HG02884 (cell line): Measurements from ENCODE around the gene CFAP70.
"Not testable (repeated sequence)": the region's sequence is repeated elsewhere in the genome, so short reads cannot be mapped to it uniquely, and the experiment has no call there.

Source experiments
- ATAC-seq: cut with Tn5 transposase; IDR thresholded peaks from one replicate; pipeline ENCODE4 v1.9.1; 2021; ENCODE audit warnings: mild to moderate bottlenecking, moderate library complexity; ENCODE audit not compliant: unreplicated experiment

Gene CFAP70

DNA sequence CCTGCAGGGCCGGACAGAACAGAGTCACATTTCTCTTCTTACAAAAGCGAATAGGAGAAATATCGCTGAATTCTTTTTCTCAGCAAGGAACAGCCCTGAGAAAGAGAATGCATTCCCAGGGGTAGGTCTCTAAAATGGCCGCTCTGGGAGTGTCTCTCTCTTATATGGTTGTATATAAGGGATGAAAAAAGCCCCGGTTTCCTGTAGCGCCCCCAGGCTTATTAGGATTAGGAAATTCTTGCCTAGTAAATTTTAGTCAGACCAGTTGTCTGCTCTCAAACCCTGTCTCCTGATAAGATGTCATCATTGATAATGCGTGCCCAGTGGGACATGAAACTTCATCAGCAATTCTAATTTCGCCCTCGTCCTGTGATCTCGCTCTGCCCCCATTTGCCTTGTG, 100.1 kb downstream of the CFAP70 start:
- not testable (repeated sequence) for ATAC-seq

- no peak for ATAC-seq
Measured at GRCh38 chr10:73253225-73253555, 105.5 kb downstream of the CFAP70 start.

- ATAC-seq = peak; percentile 72
Measured at GRCh38 chr10:73252445-73253224, 106.0 kb downstream of the CFAP70 start, which contains the start of gene MRPS16. Gene MRPS16 (minus strand): TSS chr10:73252644. CDS start chr10:73252482, 162 bp downstream.

DNA sequence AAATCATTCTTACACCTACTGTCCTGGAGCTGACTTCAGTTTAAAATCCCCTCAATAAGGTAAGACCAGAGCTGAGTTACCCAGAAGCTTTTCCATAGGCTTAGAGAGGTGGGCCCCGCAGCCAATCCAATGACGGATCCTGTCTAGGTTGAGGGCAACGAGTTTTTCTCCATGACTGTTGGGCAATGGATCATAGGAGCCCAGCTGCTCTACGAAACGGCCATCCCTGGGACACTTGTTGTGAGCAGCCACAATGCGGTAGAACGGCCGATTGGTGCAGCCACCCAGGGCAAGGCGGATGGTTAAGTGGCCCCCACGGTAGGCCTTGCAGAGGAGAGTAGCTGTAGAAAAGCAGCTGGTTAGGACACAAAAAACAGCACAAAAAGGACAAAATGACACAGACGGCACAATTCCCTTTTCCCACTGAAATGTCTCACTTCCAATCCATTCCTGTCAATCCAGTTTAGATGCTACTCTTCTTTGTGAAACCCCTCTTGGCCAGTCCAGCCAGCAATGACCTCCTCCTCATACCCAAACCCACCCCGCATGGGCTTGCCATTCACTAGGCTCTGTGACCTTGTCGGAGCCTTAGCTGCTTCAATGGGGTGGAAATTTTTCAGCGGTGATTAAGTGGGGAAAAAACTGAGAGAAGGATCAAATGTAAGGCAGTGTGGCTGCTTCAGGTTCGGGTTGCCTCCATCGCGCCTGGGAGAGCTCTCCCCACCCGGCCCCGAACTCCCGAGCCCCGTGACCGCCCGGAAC, 106.8 kb downstream of the CFAP70 start:
- ATAC-seq = peak; percentile 42

- ATAC-seq = no peak
Measured at GRCh38 chr10:73248259-73248724, 110.4 kb downstream of the CFAP70 start.

DNA sequence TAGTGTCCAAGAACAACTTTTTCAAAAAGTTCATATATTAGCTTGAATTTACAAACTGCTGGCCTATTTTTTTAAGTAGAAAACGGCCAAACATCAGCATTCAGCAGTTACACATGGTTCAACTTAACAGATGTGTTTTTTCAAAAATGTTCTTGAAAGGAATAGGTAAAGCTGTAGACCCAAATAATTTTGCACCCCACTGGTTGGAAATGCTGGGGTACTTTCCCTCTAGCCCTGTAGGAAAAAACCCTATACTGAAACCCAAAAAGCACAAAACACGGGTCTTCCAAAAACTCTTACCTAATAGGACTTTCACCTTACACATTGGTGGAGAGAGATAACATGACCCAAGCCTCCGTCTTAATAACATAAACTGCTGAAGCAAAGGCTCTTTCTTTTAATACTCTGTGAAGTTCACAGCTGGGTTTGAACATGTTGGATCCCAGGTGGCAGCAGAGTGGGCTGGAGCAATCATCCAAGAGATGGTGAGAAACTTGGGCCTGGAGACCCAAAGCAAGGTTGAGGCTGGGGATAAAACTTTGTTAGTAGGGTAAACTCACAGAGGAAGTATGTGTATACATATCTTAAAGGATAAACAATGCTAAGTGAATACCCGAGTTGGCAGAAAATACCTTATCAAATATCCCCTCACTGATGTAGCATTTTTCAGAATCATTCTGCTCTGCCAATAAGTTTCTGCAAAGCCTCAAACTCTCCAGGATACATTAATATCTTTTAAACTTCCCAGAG, 111.0 kb downstream of the CFAP70 start:
- no peak for ATAC-seq

DNA sequence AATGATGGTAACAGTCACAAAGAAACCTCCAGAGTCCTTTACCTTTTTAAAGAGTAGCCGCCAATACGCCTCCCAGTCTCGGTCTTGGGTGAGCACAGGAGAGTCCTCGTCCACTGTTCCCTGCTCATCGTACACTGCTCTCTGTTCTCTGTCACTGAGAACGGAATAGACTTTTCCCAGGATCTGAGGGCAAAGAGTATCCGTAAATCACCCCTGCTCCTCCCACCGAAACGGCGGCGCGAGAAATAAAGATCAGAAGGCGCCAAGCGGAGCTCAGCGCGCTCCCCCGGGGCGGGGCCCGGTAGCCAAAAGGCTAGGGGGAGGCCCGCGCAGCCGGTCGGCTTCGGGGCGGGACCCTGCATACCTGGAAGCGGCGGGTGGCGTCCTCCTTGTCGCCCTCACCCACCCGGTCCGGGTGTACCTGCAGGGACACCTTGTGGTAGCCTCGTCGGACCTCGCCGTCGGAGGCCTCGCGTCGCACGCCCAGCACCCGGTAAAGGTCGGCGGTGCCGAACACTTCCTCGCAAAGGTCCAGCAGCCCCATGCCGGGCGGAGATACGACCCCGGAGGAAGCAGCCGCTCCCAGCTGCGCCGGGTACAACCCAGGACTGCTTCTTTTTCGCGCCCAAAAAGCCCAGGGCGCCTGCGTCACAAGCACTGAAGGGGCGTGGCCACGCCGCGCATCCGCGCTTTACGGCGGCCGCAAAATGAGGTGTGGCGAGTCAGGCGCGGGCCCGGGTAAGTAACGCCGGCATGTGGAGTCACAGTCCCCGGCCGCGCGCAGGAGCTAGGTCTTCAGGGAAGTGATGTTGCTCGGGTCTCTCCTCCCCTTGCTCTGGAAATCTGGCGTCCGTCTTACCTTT, 111.8 kb downstream of the CFAP70 start, which contains the start of gene DNAJC9:
Gene DNAJC9, minus strand, starts transcription at position 610 of the 863 bp plus-strand sequence. Its CDS starts 66 bp downstream, at position 544.
- ATAC-seq = peak; percentile 83

DNA sequence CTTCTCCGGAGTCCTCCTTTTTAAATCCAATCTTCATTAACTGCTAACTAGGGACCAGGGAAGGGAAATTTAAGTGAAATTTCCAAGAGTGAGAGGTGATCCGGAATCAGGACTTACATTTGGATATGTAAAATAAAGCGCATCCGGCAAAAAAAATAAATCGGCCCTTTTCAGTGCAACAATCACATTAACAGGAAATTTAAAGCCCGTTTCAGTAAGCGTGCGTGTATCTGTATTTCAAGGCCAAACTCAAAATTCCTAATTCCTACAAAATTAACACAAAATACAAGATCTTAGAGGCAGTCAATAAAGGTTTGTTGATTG, 112.4 kb downstream of the CFAP70 start:
- no peak for ATAC-seq

GRCh38 chr10:73244866-73245477, 113.7 kb downstream of the CFAP70 start:
- no peak for ATAC-seq

DNA sequence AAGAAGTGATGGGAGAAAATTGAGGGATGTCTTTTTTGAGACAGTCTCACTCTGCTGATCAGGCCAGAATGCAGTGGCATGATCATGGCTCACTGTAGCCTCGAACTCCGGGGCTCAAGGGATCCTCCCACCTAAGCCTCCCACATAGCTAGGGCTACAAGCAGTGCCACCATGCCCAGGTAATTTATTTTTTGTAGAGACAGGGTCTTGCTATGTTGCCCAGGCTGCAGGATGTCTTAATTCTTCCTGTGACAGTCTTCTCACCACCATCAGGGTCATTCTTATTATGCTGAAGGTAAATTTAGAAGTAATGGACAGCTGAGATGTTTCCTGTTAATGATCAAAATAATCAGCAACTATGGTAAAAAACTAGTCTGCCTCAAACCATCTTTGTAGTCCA, 118.8 kb downstream of the CFAP70 start:
- ATAC-seq = no peak

- no peak for ATAC-seq
Measured at GRCh38 chr10:73238990-73239566, 119.6 kb downstream of the CFAP70 start.

DNA sequence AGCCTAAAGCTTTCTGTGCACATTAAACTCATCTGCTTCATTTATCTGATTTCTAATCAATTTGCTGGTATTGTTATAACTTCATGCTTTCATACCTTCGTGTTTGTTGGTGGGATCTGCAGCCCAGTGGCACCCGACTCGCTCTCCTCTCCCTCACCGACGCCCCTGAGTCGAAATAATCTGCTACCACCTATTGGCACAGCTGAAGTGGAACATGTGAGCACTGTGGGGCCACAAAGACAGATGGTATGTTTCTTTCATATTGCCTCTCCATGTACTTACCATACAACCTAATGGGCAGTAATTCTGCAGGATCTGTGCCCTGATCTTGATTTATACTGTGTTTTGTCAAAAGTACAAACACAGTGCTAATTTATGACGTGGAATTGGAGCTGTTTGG, 124.0 kb downstream of the CFAP70 start:
- ATAC-seq = no peak

- ATAC-seq = no peak
Measured at GRCh38 chr10:73233883-73234282, 124.8 kb downstream of the CFAP70 start.

DNA sequence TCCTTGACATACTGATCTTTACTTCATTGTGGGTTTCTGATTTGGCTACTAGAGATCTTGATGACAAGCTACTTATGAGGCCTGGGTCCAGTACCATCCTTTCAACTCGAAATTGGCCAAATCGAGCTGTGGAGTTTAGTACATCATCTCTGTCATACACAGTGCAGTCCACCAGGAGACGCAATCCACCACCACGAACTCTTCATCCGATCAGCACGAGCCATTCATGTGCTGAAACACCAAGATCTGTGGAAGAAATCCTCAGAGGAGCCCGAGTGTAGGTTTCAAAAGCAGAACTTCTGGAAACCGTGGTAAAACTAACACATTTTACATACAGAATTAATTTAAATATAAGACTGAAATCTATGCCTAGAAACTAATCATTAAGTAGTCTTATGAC, 125.8 kb downstream of the CFAP70 start:
- no peak for ATAC-seq

GRCh38 chr10:73229567-73229966, 129.1 kb downstream of the CFAP70 start:
- no peak for ATAC-seq

DNA sequence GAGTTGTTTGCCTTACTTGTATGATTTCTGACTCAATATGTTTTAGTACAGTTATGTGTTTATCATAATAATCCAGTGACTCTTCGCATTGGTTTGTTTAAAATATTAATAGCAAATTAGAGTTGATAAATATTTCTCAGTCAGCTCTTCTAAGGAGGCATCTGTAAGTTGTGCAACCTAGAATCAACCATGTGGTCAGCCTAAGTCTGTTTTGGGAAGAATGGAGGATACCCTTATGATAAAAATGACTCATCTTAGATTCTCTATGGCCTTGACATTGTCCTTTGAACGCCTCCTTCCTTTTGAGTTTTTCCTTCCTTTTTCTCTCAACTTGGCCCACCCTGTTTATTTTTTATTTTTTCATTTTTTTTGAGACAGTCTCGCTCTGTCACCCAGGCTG, 130.4 kb downstream of the CFAP70 start:
- no peak for ATAC-seq

DNA sequence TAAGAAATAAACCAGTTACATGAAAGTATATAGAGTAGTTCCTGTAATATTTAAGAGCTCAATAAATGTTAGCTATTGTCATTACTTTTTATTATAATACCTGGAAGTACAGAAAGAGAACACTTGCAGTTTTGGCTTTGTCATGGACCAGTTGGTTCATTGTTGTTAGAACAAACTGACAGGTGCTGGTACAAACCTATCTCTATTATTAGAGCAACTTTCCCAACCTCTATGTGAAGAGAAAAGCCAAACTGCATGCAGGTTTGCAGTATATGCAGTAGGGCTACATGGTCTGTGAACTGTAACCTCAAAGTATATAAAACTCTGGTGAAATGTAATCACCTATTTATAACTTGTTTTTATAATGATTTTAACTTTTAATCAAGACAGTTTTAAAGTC, 132.0 kb downstream of the CFAP70 start:
- ATAC-seq = no peak

- ATAC-seq = no peak
Measured at GRCh38 chr10:73225518-73225917, 133.1 kb downstream of the CFAP70 start.

DNA sequence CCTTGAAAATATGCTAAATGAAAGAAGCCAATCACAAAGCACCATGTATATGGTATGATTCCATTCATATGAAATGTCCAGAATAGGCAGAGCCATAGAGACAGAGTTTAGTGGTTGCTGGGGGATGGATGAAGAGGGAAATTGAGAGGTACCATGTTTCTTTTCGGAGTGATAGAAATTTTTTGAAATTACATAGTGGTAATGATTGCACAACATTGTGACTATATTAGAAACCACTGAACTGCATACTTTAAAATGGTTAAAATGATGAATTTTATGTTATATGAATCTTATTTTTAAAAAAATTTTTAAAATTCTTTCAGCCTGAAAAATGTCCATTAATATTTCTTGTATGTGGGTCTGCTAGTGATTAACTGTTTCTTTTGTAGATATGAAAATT, 137.7 kb downstream of the CFAP70 start:
- no peak for ATAC-seq

GRCh38 chr10:73219384-73219783, 139.3 kb downstream of the CFAP70 start:
- no peak for ATAC-seq
